Measurements from ENCODE around the gene GDPD5. TPM values are rescaled to one million over a fixed set of nuclear protein-coding genes. Genes with fewer than 3 reads are reported as not detected.

GDPD5 gene
- total RNA-seq, 1 experiment from 2014 or later: 6.8 TPM

DNA sequence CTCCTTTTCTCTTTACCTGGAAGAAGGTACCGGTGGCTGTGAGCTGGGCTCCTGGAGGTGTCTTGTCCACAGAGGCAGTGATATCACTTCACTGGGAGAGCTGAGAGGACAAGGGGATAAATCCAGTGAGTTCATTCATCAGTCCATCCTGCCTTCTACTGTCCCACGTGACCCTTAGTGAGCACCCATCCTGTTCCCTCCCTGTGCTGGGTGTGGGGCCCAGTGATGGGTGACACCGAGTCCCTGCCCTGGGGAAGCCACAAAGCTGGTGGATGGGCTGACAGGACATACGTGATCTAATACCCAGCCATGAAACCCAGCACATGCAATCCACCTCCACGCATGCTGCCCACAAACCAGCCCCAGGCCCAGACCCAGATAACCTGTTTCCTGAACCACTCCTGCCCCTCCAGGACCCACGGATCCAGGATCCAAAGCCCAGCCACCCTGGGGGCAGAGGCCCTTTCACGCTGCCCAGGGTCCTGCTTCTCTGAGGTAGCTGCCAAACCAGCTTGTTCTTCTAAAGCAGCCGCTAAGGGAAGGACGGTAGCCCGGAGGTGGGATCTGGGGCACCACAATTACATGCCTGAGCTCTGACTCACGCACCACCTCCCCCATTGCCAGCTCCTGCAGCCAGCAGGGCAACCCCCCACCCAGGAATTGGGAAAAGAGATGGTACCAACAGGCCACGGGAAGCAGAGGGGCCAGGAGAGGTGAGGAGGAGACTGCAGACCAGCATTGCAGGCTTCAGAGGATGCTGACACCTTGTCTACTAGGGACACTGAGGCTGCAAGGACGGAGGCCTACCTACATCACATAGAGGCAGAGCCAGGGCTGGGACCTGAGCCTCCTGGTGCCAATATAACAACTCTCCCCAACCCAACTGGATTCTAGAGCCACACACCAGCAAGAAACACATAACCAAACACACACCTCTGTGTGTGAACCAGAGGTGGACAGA, 35.2 kb downstream of the GDPD5 start:
- DNase-seq (ENCODE audit: low spot score): peak; percentile 59

DNA sequence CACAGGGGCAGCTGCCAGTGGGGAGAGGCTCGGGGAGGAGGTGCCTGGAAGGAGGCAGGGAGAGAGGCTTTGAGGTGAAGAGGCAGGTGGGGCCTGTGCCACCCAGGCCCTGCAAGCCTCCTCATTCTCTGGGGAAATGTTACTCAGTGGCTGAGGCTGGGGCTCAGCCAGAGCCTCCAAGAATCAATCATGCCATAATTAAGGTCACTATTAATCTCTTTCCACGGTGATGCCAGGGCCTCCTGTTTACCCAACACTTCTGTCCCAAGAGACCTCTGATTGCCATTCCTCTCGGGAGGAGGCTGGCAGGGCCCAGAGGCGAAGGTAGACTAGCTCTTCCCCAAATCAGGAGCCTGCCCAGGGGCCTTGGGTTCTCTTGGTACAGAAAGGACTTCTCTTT, 38.4 kb downstream of the GDPD5 start:
- DNase-seq (ENCODE audit: low spot score): no peak

- DNase-seq (ENCODE audit: low spot score): no peak
Observed at GRCh38 chr11:75485742-75486141, 40.0 kb downstream of the GDPD5 start.

- DNase-seq (ENCODE audit: low spot score): no peak
Observed at GRCh38 chr11:75482931-75483469, 42.7 kb downstream of the GDPD5 start.

DNA sequence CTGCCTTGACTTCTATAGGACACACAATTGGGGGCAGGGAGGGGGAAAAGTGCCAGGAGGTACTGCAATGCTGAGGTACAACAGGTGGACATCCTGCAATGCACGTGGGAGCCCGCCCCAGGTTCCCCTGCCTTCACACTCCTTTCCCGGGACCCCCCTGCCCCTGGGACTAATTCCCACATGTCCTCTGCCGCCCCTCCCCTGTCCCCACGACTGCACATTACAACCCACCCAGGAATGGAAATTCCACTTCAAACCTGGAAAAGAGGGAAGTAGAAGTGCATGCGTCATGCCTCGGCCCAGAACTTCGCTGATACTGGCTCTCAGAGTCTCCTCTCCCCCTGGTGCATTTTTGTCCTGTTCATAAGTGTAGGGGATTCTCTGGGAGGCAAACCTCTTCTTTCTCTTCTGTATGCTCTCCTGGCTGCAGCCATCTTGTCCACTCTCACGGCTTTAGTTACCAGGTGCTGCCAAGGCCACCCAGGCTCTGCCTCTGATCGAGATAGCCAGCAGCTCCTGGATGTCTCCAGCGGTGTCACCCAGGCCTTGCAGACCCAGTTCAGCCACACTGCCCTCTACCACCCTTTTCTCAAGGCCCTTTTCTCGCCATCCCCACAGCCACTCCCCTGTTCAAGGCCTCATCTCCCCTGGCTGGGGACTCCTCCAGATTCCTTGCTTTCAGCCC, 43.7 kb downstream of the GDPD5 start:
- DNase-seq (ENCODE audit: low spot score): no peak

DNA sequence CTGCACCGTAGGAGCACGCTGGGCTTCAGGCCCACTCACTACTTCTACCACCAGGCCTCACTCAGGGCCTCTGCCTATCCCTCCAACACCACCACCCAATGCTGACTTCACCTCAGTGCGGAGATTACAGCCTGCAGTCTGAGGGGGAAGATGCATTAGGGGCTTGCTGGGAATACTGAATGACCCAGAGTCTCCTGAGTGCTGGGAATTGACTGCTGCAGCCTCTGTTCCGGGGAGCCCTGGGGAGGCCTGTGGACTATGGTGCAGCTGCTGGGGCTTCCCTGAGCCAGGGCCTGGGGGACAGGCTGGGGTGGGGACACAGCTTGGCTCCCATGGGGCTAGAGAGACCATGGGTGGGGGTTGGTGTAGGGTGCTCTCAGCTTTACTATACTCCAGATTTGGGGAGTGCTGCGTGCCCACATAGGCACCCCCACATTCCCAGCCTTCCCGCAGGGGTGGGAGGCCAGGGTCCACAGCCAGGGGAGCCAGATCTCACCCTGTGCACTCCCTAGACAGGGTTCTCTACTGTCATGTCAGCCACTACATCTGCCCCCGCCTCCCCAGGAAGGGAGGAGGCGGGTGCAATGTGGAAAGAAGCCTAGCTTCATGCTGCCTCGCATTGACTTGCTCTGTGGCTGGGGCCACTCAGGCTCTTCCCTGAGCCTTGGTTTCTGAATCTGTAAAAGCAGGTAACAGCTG, 44.4 kb downstream of the GDPD5 start:
- no peak for DNase-seq (ENCODE audit: low spot score)

- DNase-seq (ENCODE audit: low spot score): no peak
Observed at GRCh38 chr11:75480185-75481175, 45.3 kb downstream of the GDPD5 start.

GRCh38 chr11:75479597-75480145, 46.1 kb downstream of the GDPD5 start:
- DNase-seq (ENCODE audit: low spot score): no peak

DNA sequence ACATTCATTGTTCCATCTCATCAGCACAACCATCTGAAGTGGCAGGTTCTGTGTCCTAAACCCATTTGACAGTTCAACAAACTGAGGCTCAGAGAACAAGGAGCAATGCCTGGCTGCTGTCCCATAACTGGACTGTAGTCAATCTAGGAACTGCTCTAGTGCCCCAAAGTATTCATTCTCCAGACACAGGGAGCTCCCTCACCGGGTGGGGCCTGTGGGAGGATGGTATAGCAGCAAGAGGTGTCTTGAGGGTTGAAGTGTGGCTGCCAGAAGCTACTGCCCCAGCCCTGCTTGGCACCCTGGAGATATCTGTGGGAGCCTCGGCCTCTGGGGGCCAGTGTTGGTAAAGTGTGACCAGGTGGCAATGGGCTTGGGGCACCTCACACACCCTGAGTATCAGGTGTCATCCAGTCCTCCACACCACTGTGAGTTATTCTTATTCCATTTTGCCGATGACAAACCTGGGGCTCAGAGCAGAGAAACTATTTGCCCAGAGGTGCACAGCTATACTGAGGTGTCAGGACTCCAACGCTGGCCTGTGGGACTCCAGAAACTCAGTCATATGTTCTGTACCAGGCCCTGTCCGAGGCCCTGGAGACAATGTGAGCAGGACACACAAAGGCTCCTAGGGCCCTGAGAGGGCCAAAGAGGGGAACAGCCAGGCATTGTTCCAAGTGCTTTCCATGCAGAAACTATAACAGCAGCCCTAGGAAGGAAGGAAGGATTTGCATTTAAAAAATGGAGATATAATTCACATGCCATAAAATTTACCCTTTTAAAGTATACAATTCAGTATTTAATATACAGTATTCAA, 46.8 kb downstream of the GDPD5 start:
- no peak for DNase-seq (ENCODE audit: low spot score)

DNA sequence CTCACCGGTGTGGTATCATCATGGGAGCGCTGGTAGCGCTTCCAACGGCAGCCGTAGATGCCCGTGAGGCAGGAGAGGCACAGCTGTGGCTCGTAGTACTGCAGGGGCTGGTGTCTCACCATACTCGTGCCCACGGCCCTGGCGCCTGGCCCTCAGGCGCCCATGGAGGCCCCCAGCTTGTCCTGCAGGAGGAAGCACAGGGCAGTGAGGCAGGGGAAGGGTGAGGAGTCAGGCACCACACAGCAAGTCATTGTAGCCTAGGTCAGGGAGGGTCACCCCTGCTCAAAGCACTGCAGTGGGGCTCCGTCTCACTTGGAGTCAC, 48.2 kb downstream of the GDPD5 start:
- DNase-seq (ENCODE audit: low spot score): no peak

DNA sequence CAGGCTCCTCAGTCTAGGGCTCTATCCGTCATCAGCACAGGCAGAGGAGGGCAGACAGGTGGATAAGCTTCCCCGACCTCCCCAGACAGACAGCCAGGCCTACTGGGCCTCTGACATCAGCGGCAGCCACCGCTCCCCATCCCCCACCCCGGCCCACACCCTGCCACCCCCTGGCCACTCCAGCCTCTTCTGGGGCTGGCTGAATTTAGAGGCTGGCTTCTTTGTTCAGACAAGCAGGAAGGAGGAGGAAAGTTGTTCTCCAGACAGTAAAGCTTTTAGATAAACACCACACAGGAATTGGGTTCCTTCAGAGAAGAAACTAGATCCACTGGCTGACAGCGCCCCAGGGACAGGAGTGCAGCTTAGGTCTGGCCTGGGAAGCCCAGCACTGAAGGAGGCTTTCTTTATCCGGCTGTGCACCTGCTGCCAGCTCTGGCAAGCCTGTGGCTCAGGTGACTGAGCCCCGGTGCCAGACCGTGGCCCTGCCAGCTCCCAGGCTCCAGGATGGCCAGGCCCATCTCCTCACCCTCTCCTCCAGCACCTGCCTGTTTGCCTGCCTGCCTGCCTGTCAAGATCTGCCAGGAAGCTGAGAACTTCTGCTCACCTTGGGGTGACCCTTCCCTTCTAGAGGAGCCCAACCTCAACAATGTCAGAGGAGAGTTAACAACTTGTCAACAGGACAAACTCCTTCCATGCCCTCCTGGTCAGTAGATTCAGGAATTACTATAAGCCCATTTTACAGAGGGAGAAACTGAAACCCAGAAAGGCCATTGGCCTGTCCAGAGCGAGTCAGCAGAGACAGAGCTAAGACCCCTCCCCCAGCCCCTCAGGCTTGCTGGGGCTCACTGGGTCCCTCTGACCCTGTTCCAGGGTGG, 48.8 kb downstream of the GDPD5 start:
- no peak for DNase-seq (ENCODE audit: low spot score)

- peak; percentile 36 for DNase-seq (ENCODE audit: low spot score)
Observed at GRCh38 chr11:75475767-75476650, 49.7 kb downstream of the GDPD5 start.

- DNase-seq (ENCODE audit: low spot score): no peak
Observed at GRCh38 chr11:75474878-75475766, 50.6 kb downstream of the GDPD5 start.

DNA sequence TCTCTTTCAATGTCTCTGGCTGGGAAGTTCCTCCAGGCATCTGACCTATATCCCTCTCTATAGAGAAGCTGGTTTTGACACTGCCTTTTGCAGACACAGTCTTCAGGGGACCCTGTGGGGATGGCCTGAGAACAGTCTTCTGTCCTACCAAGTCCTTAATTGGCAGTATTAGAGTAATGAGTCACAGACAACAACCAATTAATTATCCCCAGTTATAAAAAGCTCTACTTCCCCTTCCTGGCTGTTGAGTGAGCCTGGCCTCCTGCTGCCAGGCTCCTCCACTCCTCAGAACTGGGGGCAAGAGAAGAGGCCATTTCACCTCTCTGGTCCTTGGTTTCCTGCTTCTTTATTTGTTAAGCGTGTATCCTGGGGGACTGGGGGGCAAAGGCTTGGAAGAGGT, 51.5 kb downstream of the GDPD5 start:
- no peak for DNase-seq (ENCODE audit: low spot score)

DNA sequence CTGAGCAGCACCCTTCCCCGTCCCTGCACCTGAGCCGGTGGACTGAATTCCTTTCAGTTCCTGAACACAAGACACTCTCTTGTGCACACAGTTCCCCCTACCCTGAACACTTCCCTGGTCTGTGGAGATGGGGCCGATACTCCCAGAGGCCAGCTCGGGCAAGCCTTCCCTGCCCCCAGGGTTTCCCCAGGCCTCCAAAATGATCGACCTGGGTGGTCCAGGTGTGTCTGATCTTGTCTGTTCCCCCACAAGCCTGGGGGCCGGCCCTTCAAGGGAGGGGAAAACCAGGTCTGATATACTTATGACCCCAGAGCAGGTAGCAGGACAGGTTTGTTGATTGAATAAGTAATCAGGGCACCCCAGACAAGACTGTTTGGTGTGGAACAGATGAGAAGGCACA, 52.1 kb downstream of the GDPD5 start:
- no peak for DNase-seq (ENCODE audit: low spot score)

DNA sequence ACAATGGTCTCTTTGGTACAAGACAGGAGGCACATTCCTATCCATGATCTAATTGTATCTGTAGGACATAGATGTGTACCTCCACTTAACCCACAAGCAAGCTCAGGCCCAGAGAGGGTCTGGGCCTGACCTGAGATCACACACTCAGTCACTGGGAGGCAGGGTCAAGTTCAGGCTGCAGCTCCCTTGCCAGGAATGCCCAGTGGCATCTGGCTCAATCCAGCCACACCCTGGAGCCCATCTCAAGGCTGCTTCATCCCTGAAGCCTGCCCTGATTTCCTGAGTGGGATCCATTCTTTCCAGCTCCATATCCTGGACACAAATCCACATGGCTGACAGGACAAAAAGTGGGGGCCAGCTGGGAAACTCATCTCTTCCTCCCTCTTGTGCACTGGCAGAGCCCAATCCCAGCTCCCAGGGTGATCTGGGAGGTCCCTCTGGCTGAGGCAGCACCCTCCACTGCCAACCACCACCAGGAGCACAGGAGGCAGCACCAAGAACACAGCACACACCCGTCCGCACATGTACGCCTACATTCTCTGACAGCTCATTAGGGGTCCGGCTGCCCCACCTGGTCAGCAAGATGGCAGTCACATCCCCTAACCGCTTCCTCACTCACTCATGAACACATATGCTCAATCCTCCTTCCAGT, 53.5 kb downstream of the GDPD5 start:
- no peak for DNase-seq (ENCODE audit: low spot score)
